ENCODE measurements around the gene TPPP2.

Gene TPPP2

GRCh38 chr14:21077672-21078071 is 47.7 kb downstream of the TPPP2 start:
- ChIA-PET POLR2A (no interaction called here), CTCF (interaction anchor here (0.6 to 1.8 kb wide), 4 partner anchors 9 to 63 kb away, joined by 3 to 5 read pairs (median 4); no protein-coding TSS in a partner anchor)
- Histone ChIP-seq H3K4me1 (ENCODE audit: control insufficient read depth, insufficient read depth, low read length) (no peaks in the 10 kb centered on the region; the same call in 1 of the 2 replicates), H3K9me3 (ENCODE audit: control insufficient read depth, insufficient read depth, low read depth, low read length) (no peaks in the 10 kb centered on the region), H3K4me3 (ENCODE audit: low read depth, low read length) (no peak overlapping the region), H3K36me3 (ENCODE audit: control insufficient read depth in 2 of 2, insufficient read depth in 1 of 2, low read length in 2 of 2) (peaks cover 0 to 95% of the 10 kb centered on the region in 2 experiments; a peak in 1 of 3 replicates), H3K27ac (ENCODE audit: extremely low read depth, low read depth, low read length) (no peak overlapping the region)
- no peak for TF ChIP-seq SETDB1 (IDR thresholded peaks at IDR 0.05; ENCODE audit: insufficient read length, low read length)
- TF ChIP-seq ZNF677 (tag by site-specific recombination; IDR thresholded peaks at IDR 0.05) = no peak

- H3K4me1 ChIP-seq (ENCODE audit: control insufficient read depth, insufficient read depth, low read length) = no peaks in the 10 kb centered on the region
- H3K4me3 ChIP-seq (ENCODE audit: low read depth, low read length) = no peak overlapping the region
- TF ChIP-seq ZNF521 (tag by site-specific recombination; IDR thresholded peaks at IDR 0.05) (no peak), ZNF660 (tag by site-specific recombination; IDR thresholded peaks at IDR 0.05) (no peak), ZNF23 (tag by site-specific recombination; IDR thresholded peaks at IDR 0.05; ENCODE audit: borderline replicate concordance) (no peak), ZNF501 (tag by site-specific recombination; IDR thresholded peaks at IDR 0.05) (no peak), KLF9 (tag by site-specific recombination; IDR thresholded peaks at IDR 0.05; ENCODE audit: low read depth) (no peak), ZNF449 (tag by site-specific recombination; IDR thresholded peaks at IDR 0.05) (no peak), SP2 (tag by site-specific recombination; IDR thresholded peaks at IDR 0.05) (no peak), ZNF768 (tag by site-specific recombination; IDR thresholded peaks at IDR 0.05) (no peak), ZNF138 (tag by site-specific recombination; IDR thresholded peaks at IDR 0.05; ENCODE audit: borderline replicate concordance) (no peak)
- ChIA-PET CTCF (interaction anchor here (0.6 to 3.0 kb wide), 4 partner anchors 14 to 142 kb away, joined by 4 to 16 read pairs (median 5); no protein-coding TSS in a partner anchor), POLR2A (no interaction called here)
- no peak overlapping the region for H3K27ac ChIP-seq (ENCODE audit: extremely low read depth, low read depth, low read length)
- H3K9me3 ChIP-seq (ENCODE audit: control insufficient read depth, insufficient read depth, low read depth, low read length) = no peaks in the 10 kb centered on the region
- peaks cover 0 to 94% of the 10 kb centered on the region in 2 experiments; a peak in 1 of 3 replicates for H3K36me3 ChIP-seq (ENCODE audit: control insufficient read depth in 2 of 2, insufficient read depth in 1 of 2, low read length in 2 of 2)
Measured at GRCh38 chr14:21078287-21078686, 48.3 kb downstream of the TPPP2 start.

- Histone ChIP-seq H3K9me3 (ENCODE audit: control insufficient read depth, insufficient read depth, low read depth, low read length) (no peaks in the 10 kb centered on the region), H3K4me3 (ENCODE audit: low read depth, low read length) (no peak overlapping the region), H3K4me1 (ENCODE audit: control insufficient read depth, insufficient read depth, low read length) (no peaks in the 10 kb centered on the region), H3K36me3 (ENCODE audit: control insufficient read depth in 2 of 2, insufficient read depth in 1 of 2, low read length in 2 of 2) (peaks cover 0 to 90% of the 10 kb centered on the region in 2 experiments; a peak in 1 of 3 replicates), H3K27ac (ENCODE audit: extremely low read depth, low read depth, low read length) (no peak overlapping the region)
- no peak for TF ChIP-seq ZNF146 (tag by site-specific recombination; IDR thresholded peaks at IDR 0.05)
- TF ChIP-seq ZNF114 (tag by site-specific recombination; IDR thresholded peaks at IDR 0.05) = no peak
- TF ChIP-seq ZNF654 (tag by site-specific recombination; IDR thresholded peaks at IDR 0.05; ENCODE audit: low read depth) = no peak
- TF ChIP-seq ZNF843 (tag by site-specific recombination; IDR thresholded peaks at IDR 0.05) = no peak
- TF ChIP-seq KLF10 (tag by site-specific recombination; IDR thresholded peaks at IDR 0.05) = no peak
- TF ChIP-seq ZSCAN16 (tag by site-specific recombination; IDR thresholded peaks at IDR 0.05) = no peak
- TF ChIP-seq KLF7 (tag by site-specific recombination; IDR thresholded peaks at IDR 0.05; ENCODE audit: borderline replicate concordance) = no peak
- TF ChIP-seq ZNF561 (tag by site-specific recombination; IDR thresholded peaks at IDR 0.05; ENCODE audit: borderline replicate concordance) = no peak
- no peak for TF ChIP-seq REPIN1 (tag by site-specific recombination; IDR thresholded peaks at IDR 0.05; ENCODE audit: low read depth)
- no peak for TF ChIP-seq HOXA7 (CRISPR knock-in tag; IDR thresholded peaks at IDR 0.05; ENCODE audit: borderline replicate concordance)
- TF ChIP-seq ZFP41 (tag by site-specific recombination; IDR thresholded peaks at IDR 0.05; ENCODE audit: borderline replicate concordance) = no peak
- no peak for TF ChIP-seq ZFP69B (tag by site-specific recombination; IDR thresholded peaks at IDR 0.05)
- TF ChIP-seq OSR2 (tag by site-specific recombination; IDR thresholded peaks at IDR 0.05) = no peak
- TF ChIP-seq ZNF701 (tag by site-specific recombination; IDR thresholded peaks at IDR 0.05) = no peak
- no peak for TF ChIP-seq ZNF2 (tag by site-specific recombination; IDR thresholded peaks at IDR 0.05)
- ChIA-PET POLR2A (no interaction called here), CTCF (interaction anchor here (0.6 to 3.0 kb wide), 4 partner anchors 13 to 142 kb away, joined by 4 to 16 read pairs (median 5); no protein-coding TSS in a partner anchor)
Measured at GRCh38 chr14:21078726-21079125, 48.7 kb downstream of the TPPP2 start.
